CD4-positive, alpha-beta T cell treated with Interleukin-2 at 100 ng/mL for 4 hours (primary cell): ENCODE results near the gene NINJ1.

Source experiments
- DNase-seq: peaks from one replicate; pipeline ENCODE4 v3.0.0-alpha.2; 2020; ENCODE audit warnings: low spot score

NINJ1 gene

GRCh38 chr9:93087971-93088655 is 45.9 kb downstream of the NINJ1 start:
- DNase-seq = no peak

- DNase-seq = no peak
Observed at GRCh38 chr9:93086447-93087224, 47.4 kb downstream of the NINJ1 start.

GRCh38 chr9:93085676-93086075 is 48.4 kb downstream of the NINJ1 start:
- DNase-seq = no peak

- DNase-seq = no peak
Observed at GRCh38 chr9:93084471-93084881, 49.6 kb downstream of the NINJ1 start.

GRCh38 chr9:93083592-93084470 is 50.2 kb downstream of the NINJ1 start:
- peak; percentile 66 for DNase-seq

- DNase-seq = no peak
Observed at GRCh38 chr9:93082841-93083411, 51.1 kb downstream of the NINJ1 start.

- DNase-seq = no peak
Observed at GRCh38 chr9:93081931-93082330, 52.1 kb downstream of the NINJ1 start.

- no peak for DNase-seq
Observed at GRCh38 chr9:93081081-93081529, 52.9 kb downstream of the NINJ1 start.

- no peak for DNase-seq
Observed at GRCh38 chr9:93080406-93080805, 53.6 kb downstream of the NINJ1 start.

- DNase-seq = no peak
Observed at GRCh38 chr9:93079371-93079770, 54.7 kb downstream of the NINJ1 start.

- DNase-seq = no peak
Observed at GRCh38 chr9:93077811-93078210, 56.2 kb downstream of the NINJ1 start.

- no peak for DNase-seq
Observed at GRCh38 chr9:93077367-93077766, 56.7 kb downstream of the NINJ1 start.

GRCh38 chr9:93076792-93077128 is 57.3 kb downstream of the NINJ1 start:
- DNase-seq = no peak

- no peak for DNase-seq
Observed at GRCh38 chr9:93076101-93076791, 57.8 kb downstream of the NINJ1 start.

GRCh38 chr9:93072383-93072795 is 61.7 kb downstream of the NINJ1 start:
- DNase-seq = no peak
